Astrocyte of the spinal cord (primary cell): ENCODE measurements around the gene CD47.

Experiments
- DNase-seq: peaks from one replicate; pipeline ENCODE4 v3.0.0; 2011; ENCODE audit warnings: low read depth, low spot score
- H3K4me3 ChIP-seq: 2 replicates; pipeline ENCODE4 v1.5.1; 2011; ENCODE audit warnings: low read depth, mild to moderate bottlenecking, low read length, moderate library complexity
- CTCF ChIP-seq: IDR thresholded peaks from 2 replicates; pipeline ENCODE4 v1.5.1; 2012; ENCODE audit warnings: low read depth, mild to moderate bottlenecking, low read length, inconsistent platforms
- in situ Hi-C: cut with HindIII; loops from 2 replicates; pipeline ENCODE4 v1.10.0; 2017; ENCODE audit warnings: low sequenced_read_pairs

The CD47 gene

GRCh38 chr3:108028896-108029295 is 61.9 kb downstream of the CD47 start:
- TF ChIP-seq CTCF, result no peak
- in situ Hi-C loops, result no loop called here
- no peak for DNase-seq
- H3K4me3 ChIP-seq, result no peak overlapping the region

GRCh38 chr3:108025177-108025576 is 65.7 kb downstream of the CD47 start:
- DNase-seq, result no peak
- in situ Hi-C loops, result no loop called here
- TF ChIP-seq CTCF, result no peak
- H3K4me3 ChIP-seq, result no peak overlapping the region

DNA sequence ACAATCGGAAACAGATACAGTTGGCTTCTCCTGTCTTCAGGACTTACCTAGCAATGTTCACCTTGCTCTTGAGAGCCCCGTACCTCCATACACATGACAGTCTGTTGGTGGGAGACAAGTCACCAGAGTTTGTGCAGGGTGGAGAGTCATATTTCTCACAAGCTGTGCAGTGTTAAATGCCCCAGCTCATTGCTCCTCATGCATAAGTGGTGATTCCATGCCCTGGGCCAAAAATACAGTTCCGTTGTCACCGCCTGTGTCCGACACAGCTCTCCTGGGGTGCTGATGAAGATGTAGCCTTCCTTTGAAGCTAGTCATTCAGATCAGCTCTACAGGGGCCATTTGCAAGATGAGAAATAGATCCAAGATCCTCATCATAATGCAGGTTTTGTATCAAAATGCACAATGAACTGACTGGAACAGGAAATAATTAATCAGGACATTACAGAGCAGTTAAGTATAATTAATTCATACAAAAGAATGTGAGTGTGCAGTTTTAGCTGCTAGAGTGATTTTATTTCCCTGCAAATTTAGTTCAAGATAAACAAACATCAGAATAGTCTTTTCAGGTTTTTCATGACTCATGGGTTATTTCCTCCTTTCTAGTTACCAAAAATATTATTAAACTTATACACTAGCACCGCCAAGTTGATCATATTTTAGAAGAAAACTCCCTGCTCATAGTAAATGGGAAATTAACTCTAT is 66.5 kb downstream of the CD47 start:
- peak; percentile 22 for DNase-seq
- TF ChIP-seq CTCF, result no peak
- no peak overlapping the region for H3K4me3 ChIP-seq
- in situ Hi-C loops, result no loop called here

- no peak overlapping the region for H3K4me3 ChIP-seq
- in situ Hi-C loops, result no loop called here
- no peak for DNase-seq
- TF ChIP-seq CTCF, result no peak
Observed at GRCh38 chr3:108022256-108023150, 68.3 kb downstream of the CD47 start.

DNA sequence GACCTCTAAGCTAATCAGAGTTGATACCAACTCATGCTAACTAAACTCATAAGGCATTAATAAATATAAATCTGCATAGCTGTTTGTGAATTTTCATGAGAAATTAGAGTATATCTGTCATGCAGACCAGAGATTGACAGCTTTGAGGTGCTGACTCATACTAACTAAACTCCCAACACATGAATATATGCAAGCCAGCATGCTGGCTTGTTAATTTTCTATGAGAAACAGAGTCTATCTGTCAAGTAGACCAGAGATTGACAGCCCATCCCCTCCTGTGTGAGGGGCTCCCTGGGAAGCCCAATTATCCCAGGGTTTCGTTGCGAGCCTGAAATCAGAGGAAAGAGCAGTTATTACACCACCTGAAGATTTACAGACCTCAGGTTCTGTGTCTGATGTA is 69.3 kb downstream of the CD47 start:
- in situ Hi-C loops, result no loop called here
- no peak overlapping the region for H3K4me3 ChIP-seq
- TF ChIP-seq CTCF, result no peak
- DNase-seq, result no peak

GRCh38 chr3:108021131-108021530 is 69.7 kb downstream of the CD47 start:
- in situ Hi-C loops, result no loop called here
- H3K4me3 ChIP-seq, result no peak overlapping the region
- DNase-seq, result no peak
- no peak for TF ChIP-seq CTCF
